Gastroesophageal sphincter (tissue), 4 donors: ENCODE measurements around the gene AAK1. TPM values are rescaled to one million over a fixed set of nuclear protein-coding genes. Genes with fewer than 3 reads are reported as not detected.
A peak's percentile ranks its signal among the peaks of the same experiment; 100 is the strongest.

ENCODE experiments used
- ATAC-seq: fragments of 150-250 bp; one replicate; pipeline ENCODE4 v1.9.1; 2016; ENCODE audit warnings: mild to moderate bottlenecking, moderate library complexity
- H3K27ac ChIP-seq, 4 donors: fragments of 200-600 bp; sonication (generic) in 3 of 4; 1 replicate in 3 of 4; 2 replicates in 1 of 4; pipeline ENCODE4 v1.5.1; 2016 to 2019
- H3K27me3 ChIP-seq: fragments of 200-600 bp; sonication (generic); one replicate; pipeline ENCODE4 v1.5.1; 2019
- H3K36me3 ChIP-seq, 2 donors: fragments of 200-600 bp; sonication (generic); one replicate each; pipeline ENCODE4 v1.5.1; 2019; ENCODE audit warnings: control low read depth in 1 of 2
- H3K4me1 ChIP-seq, 3 donors: fragments of 200-600 bp; sonication (generic); 1 replicate in 2 of 3; 2 replicates in 1 of 3; pipeline ENCODE4 v1.5.1; 2016 to 2019; ENCODE audit warnings: control low read depth in 2 of 3
- H3K4me3 ChIP-seq, 2 donors: fragments of 200-600 bp; sonication (generic); one replicate each; pipeline ENCODE4 v1.5.1; 2019; ENCODE audit warnings: mild to moderate bottlenecking in 1 of 2, moderate library complexity in 1 of 2
- H3K9me3 ChIP-seq, 3 donors: fragments of 200-600 bp; sonication (generic); one replicate each; pipeline ENCODE4 v1.5.1; 2017 to 2019; ENCODE audit warnings: control low read depth in 2 of 3
- CTCF ChIP-seq, 4 experiments: fragments of 200-600 bp in 2 of 4; fragments of 450-650 bp in 2 of 4; sonication (generic) in 1 of 4; IDR thresholded peaks; one replicate each; pipeline ENCODE4 v1.5.1; 2017 to 2019; ENCODE audit warnings: antibody characterized with exemption in 4 of 4, mild to moderate bottlenecking in 2 of 4, moderate library complexity in 2 of 4
- EP300 ChIP-seq: sonication (generic); formaldehyde crosslinking; IDR thresholded peaks from one replicate; pipeline ENCODE4 v1.6.1; 2017; ENCODE audit warnings: antibody characterized with exemption, mild to moderate bottlenecking
- POLR2A ChIP-seq, 2 donors: fragments of 450-650 bp; IDR thresholded peaks; one replicate each; pipeline ENCODE4 v1.6.1; 2017; ENCODE audit warnings: antibody characterized with exemption in 2 of 2, mild to moderate bottlenecking in 2 of 2, moderate library complexity in 1 of 2
- POLR2AphosphoS5 ChIP-seq: sonication (generic); formaldehyde crosslinking; IDR thresholded peaks from one replicate; pipeline ENCODE4 v1.6.1; 2017; ENCODE audit warnings: antibody characterized with exemption
- WGBS, 2 donors: methylation state at CpG; one replicate each; pipeline ENCODE4 v1.1.5; 2018; ENCODE audit warnings: low coverage in 1 of 2; 5-methylcytosine and 5-hydroxymethylcytosine counted together
- total RNA-seq, 4 donors: library from RNA; depleted of rRNA; stranded (reverse); fragments of >200 nt; gene quantifications; one replicate each; pipeline ENCODE4 v1.1.0, GENCODE V29; 2016

The AAK1 gene
- total RNA-seq, 4 donors from 2014 or later: 32.3 to 55.9 (median 49.6) TPM

- H3K36me3 ChIP-seq: peaks cover 0 to 35% of the 10 kb centered on the region in 2 donors
- WGBS, 2 donors: 48 to 77% methylated on average over 6 to 14 of the region's 14 CpGs
- peak; percentile 88 for ATAC-seq
- H3K27me3 ChIP-seq: no peaks in the 10 kb centered on the region
- no peak overlapping the region for H3K4me3 ChIP-seq
- no peaks in the 10 kb centered on the region for H3K4me1 ChIP-seq
- H3K9me3 ChIP-seq: no peaks in the 10 kb centered on the region
- peak overlapping the region in 2 of 4 donors; percentile 1 to 59 for H3K27ac ChIP-seq
- TF ChIP-seq POLR2AphosphoS5 (peak; percentile 8), POLR2A (IDR thresholded peaks at IDR 0.05) (no peak)
Measured at GRCh38 chr2:69465513-69466456, 177.8 kb downstream of the AAK1 start.

- Histone ChIP-seq H3K4me3 (no peak overlapping the region), H3K36me3 (peaks cover 0 to 30% of the 10 kb centered on the region in 2 donors), H3K27ac (peak overlapping the region in 2 of 4 donors; percentile 1 to 59), H3K27me3 (no peaks in the 10 kb centered on the region), H3K4me1 (no peaks in the 10 kb centered on the region), H3K9me3 (no peaks in the 10 kb centered on the region)
- WGBS, 2 donors: 70 to 78% methylated on average over 2 to 3 of the region's 3 CpGs
- no peak for TF ChIP-seq POLR2AphosphoS5
- peak; percentile 89 for ATAC-seq
Measured at GRCh38 chr2:69464575-69464974, 179.0 kb downstream of the AAK1 start.

- H3K4me3 ChIP-seq: no peak overlapping the region
- no peaks in the 10 kb centered on the region for H3K4me1 ChIP-seq
- no peak for TF ChIP-seq POLR2A (IDR thresholded peaks at IDR 0.05)
- TF ChIP-seq CTCF (IDR thresholded peaks at IDR 0.05): no peak
- no peak for TF ChIP-seq EP300
- TF ChIP-seq POLR2AphosphoS5: no peak
- H3K27ac ChIP-seq: no peak overlapping the region
- no peak for ATAC-seq
- WGBS, 2 donors: 95 to 100% methylated on average over 3 of the region's 3 CpGs
- peaks cover 0 to 30% of the 10 kb centered on the region in 2 donors for H3K36me3 ChIP-seq
- no peaks in the 10 kb centered on the region for H3K27me3 ChIP-seq
- H3K9me3 ChIP-seq: no peaks in the 10 kb centered on the region
Measured at GRCh38 chr2:69462780-69463179, 180.8 kb downstream of the AAK1 start.

GRCh38 chr2:69461404-69461803 lies 182.1 kb downstream of the AAK1 start:
- TF ChIP-seq CTCF (IDR thresholded peaks at IDR 0.05) (no peak), POLR2A (IDR thresholded peaks at IDR 0.05) (no peak), POLR2AphosphoS5 (no peak), EP300 (no peak)
- H3K27me3 ChIP-seq: no peaks in the 10 kb centered on the region
- 91 to 100% methylated on average over 2 to 5 of the region's 6 CpGs for WGBS, 2 donors
- no peak overlapping the region for H3K27ac ChIP-seq
- no peaks in the 10 kb centered on the region for H3K4me1 ChIP-seq
- H3K36me3 ChIP-seq: peaks cover 0 to 22% of the 10 kb centered on the region in 2 donors
- H3K9me3 ChIP-seq: no peaks in the 10 kb centered on the region
- no peak for ATAC-seq
- no peak overlapping the region for H3K4me3 ChIP-seq

- WGBS, 2 donors: 87 to 89% methylated on average over 4 of the region's 4 CpGs
- no peak for ATAC-seq
- Histone ChIP-seq H3K36me3 (peaks cover 0 to 8% of the 10 kb centered on the region in 2 donors), H3K27me3 (no peaks in the 10 kb centered on the region), H3K27ac (no peak overlapping the region), H3K9me3 (no peaks in the 10 kb centered on the region), H3K4me3 (no peak overlapping the region), H3K4me1 (no peaks in the 10 kb centered on the region)
- TF ChIP-seq POLR2AphosphoS5 (no peak), POLR2A (IDR thresholded peaks at IDR 0.05) (no peak), CTCF (IDR thresholded peaks at IDR 0.05) (no peak), EP300 (no peak)
Measured at GRCh38 chr2:69459936-69460335, 183.6 kb downstream of the AAK1 start.

GRCh38 chr2:69456950-69457445 lies 186.5 kb downstream of the AAK1 start:
- H3K4me3 ChIP-seq: no peak overlapping the region
- no peaks in the 10 kb centered on the region for H3K27me3 ChIP-seq
- no peak for ATAC-seq
- H3K27ac ChIP-seq: no peak overlapping the region
- H3K36me3 ChIP-seq: no peaks in the 10 kb centered on the region
- no peaks in the 10 kb centered on the region for H3K9me3 ChIP-seq
- no peaks in the 10 kb centered on the region for H3K4me1 ChIP-seq
- TF ChIP-seq POLR2AphosphoS5: no peak
- no peak for TF ChIP-seq POLR2A (IDR thresholded peaks at IDR 0.05)
- TF ChIP-seq CTCF (IDR thresholded peaks at IDR 0.05): no peak
- no peak for TF ChIP-seq EP300
